Osteoblast (primary cell): ENCODE results near the gene PDLIM5. TPM values are rescaled to one million over a fixed set of nuclear protein-coding genes. Genes with fewer than 3 reads are reported as not detected.

Experiments used
- DNase-seq: peaks from one replicate; pipeline ENCODE4 v3.0.0; 2011; ENCODE audit warnings: low spot score, mixed read lengths; ENCODE audit not compliant: insufficient read length; ENCODE audit errors: missing footprints
- H2AFZ ChIP-seq: 2 replicates; pipeline ENCODE4 v1.6.0; 2011; ENCODE audit warnings: mild to moderate bottlenecking, low read length
- H3K27ac ChIP-seq: 2 replicates; pipeline ENCODE4 v1.5.1; 2011; ENCODE audit warnings: mild to moderate bottlenecking, low read depth, low read length, moderate library complexity
- H3K27me3 ChIP-seq: 2 replicates; pipeline ENCODE4 v1.6.0; 2012; ENCODE audit warnings: mild to moderate bottlenecking, control low read depth, inconsistent platforms, low read length, moderate library complexity; ENCODE audit not compliant: insufficient read depth
- H3K36me3 ChIP-seq: 2 replicates; pipeline ENCODE4 v1.5.1; 2011; ENCODE audit warnings: mild to moderate bottlenecking, low read length, control low read depth, moderate library complexity; ENCODE audit not compliant: insufficient read depth
- H3K4me1 ChIP-seq: 2 replicates; pipeline ENCODE4 v1.5.1; 2011; ENCODE audit warnings: mild to moderate bottlenecking, low read length, control low read depth, moderate library complexity; ENCODE audit not compliant: insufficient read depth
- H3K4me2 ChIP-seq: 2 replicates; pipeline ENCODE4 v1.6.0; 2011; ENCODE audit warnings: mild to moderate bottlenecking, low read length; ENCODE audit not compliant: insufficient read depth
- H3K4me3 ChIP-seq: fragments of 200-600 bp; sonication (generic); 3 replicates; pipeline ENCODE4 v1.5.1; 2012; ENCODE audit warnings: mild to moderate bottlenecking, low read length, inconsistent platforms; ENCODE audit not compliant: insufficient read depth
- H3K79me2 ChIP-seq: 2 replicates; pipeline ENCODE4 v1.6.0; 2012; ENCODE audit warnings: mild to moderate bottlenecking, low read length, control low read depth, inconsistent platforms; ENCODE audit not compliant: insufficient read depth
- H3K9me3 ChIP-seq: 2 replicates; pipeline ENCODE4 v1.5.1; 2011; ENCODE audit warnings: low read depth, low read length, control low read depth
- H4K20me1 ChIP-seq: 2 replicates; pipeline ENCODE4 v1.6.0; 2012; ENCODE audit warnings: mild to moderate bottlenecking, low read length, control low read depth; ENCODE audit not compliant: insufficient read depth
- CTCF ChIP-seq: IDR thresholded peaks from 2 replicates; pipeline ENCODE4 v1.5.1; 2011; ENCODE audit warnings: mild to moderate bottlenecking, low read depth, low read length, moderate library complexity; ENCODE audit errors: extremely low read depth
- total RNA-seq: library from RNA; depleted of rRNA; stranded (reverse); fragments of >200 nt; gene quantifications from 2 replicates; pipeline ENCODE4 v1.2.3, GENCODE V29; 2012

PDLIM5 gene
- total RNA-seq, 1 donor, result 312 TPM

GRCh38 chr4:94426783-94427182 is 25.0 kb upstream of the PDLIM5 start:
- no peak for TF ChIP-seq CTCF

GRCh38 chr4:94428884-94429283 is 22.9 kb upstream of the PDLIM5 start:
- TF ChIP-seq CTCF, result no peak
- H3K27me3 ChIP-seq, result no peaks in the 10 kb centered on the region
- no peak overlapping the region for H3K27ac ChIP-seq
- no peak overlapping the region for H2AFZ ChIP-seq
- H3K4me2 ChIP-seq, result no peak overlapping the region
- no peaks in the 10 kb centered on the region for H3K36me3 ChIP-seq
- H3K79me2 ChIP-seq, result no peaks in the 10 kb centered on the region
- DNase-seq, result no peak
- H3K9me3 ChIP-seq, result peaks cover 9% of the 10 kb centered on the region
- H3K4me1 ChIP-seq, result no peaks in the 10 kb centered on the region
- no peaks in the 10 kb centered on the region for H4K20me1 ChIP-seq
- H3K4me3 ChIP-seq, result no peak overlapping the region

More at GRCh38 chr4:94426783-94427182, 25.0 kb upstream of the PDLIM5 start:
- no peak overlapping the region for H3K27ac ChIP-seq
- no peaks in the 10 kb centered on the region for H3K79me2 ChIP-seq
- H3K4me3 ChIP-seq, result no peak overlapping the region
- H3K36me3 ChIP-seq, result no peaks in the 10 kb centered on the region
- no peaks in the 10 kb centered on the region for H3K27me3 ChIP-seq
- no peaks in the 10 kb centered on the region for H3K4me1 ChIP-seq
- no peak overlapping the region for H3K4me2 ChIP-seq
- DNase-seq, result no peak
- H3K9me3 ChIP-seq, result peaks cover 9% of the 10 kb centered on the region
- no peak overlapping the region for H2AFZ ChIP-seq
- H4K20me1 ChIP-seq, result no peaks in the 10 kb centered on the region

DNA sequence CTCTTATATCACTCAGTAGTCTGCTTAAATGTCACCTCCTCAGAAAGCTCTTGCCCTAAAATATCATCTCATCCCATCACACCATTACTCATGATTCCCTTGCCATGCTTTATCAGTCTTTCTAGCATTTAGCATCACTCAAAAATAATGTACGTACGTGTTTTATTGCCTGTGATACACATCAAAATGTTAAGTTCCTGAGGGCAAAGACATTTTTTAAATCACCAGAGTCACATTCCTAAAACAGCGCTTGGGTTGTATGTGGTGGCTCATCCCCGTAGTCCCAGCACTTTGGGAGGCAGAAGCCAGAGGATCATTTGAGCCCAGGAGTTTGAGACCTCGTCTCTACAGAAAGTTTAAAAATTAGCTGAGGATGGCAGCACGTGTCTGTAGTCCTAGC is 21.3 kb upstream of the PDLIM5 start:
- no peaks in the 10 kb centered on the region for H3K36me3 ChIP-seq
- peaks cover 9% of the 10 kb centered on the region for H3K9me3 ChIP-seq
- no peak overlapping the region for H2AFZ ChIP-seq
- H3K27ac ChIP-seq, result no peak overlapping the region
- no peaks in the 10 kb centered on the region for H3K27me3 ChIP-seq
- H3K79me2 ChIP-seq, result no peaks in the 10 kb centered on the region
- H3K4me3 ChIP-seq, result no peak overlapping the region
- no peak overlapping the region for H3K4me2 ChIP-seq
- no peak for TF ChIP-seq CTCF
- no peaks in the 10 kb centered on the region for H3K4me1 ChIP-seq
- no peaks in the 10 kb centered on the region for H4K20me1 ChIP-seq
- DNase-seq, result no peak

GRCh38 chr4:94431388-94431787 is 20.4 kb upstream of the PDLIM5 start:
- Histone ChIP-seq H3K4me2 (no peak overlapping the region), H3K9me3 (peaks cover 8% of the 10 kb centered on the region)

More at GRCh38 chr4:94431388-94431787, 20.4 kb upstream of the PDLIM5 start:
- no peak overlapping the region for H3K4me3 ChIP-seq
- no peaks in the 10 kb centered on the region for H3K36me3 ChIP-seq
- no peaks in the 10 kb centered on the region for H4K20me1 ChIP-seq
- no peak for DNase-seq
- no peak overlapping the region for H2AFZ ChIP-seq
- no peaks in the 10 kb centered on the region for H3K79me2 ChIP-seq
- H3K27ac ChIP-seq, result no peak overlapping the region
- TF ChIP-seq CTCF, result no peak
- H3K4me1 ChIP-seq, result no peaks in the 10 kb centered on the region
- H3K27me3 ChIP-seq, result no peaks in the 10 kb centered on the region
